ENCODE data around the gene ZNF382.

ZNF382 gene

GRCh38 chr19:36573020-36573894, 31.9 kb upstream of the ZNF382 start, which contains the start of gene ZNF529 (continued):
- peak; percentile 21; the same call in 1 of the 2 replicates for TF ChIP-seq AEBP2 (tag by site-specific recombination; IDR thresholded peaks at IDR 0.05; ENCODE audit: borderline replicate concordance)
- TF ChIP-seq ZSCAN16 (tag by site-specific recombination; IDR thresholded peaks at IDR 0.05), result peak; percentile 85
- no peak for TF ChIP-seq ZNF707 (tag by site-specific recombination; IDR thresholded peaks at IDR 0.05)
- TF ChIP-seq ZNF510 (tag by site-specific recombination; IDR thresholded peaks at IDR 0.05; ENCODE audit: insufficient replicate concordance), result no peak
- no peak for TF ChIP-seq ZNF48 (tag by site-specific recombination; IDR thresholded peaks at IDR 0.05)
- TF ChIP-seq ZNF624 (tag by site-specific recombination; IDR thresholded peaks at IDR 0.05), result 0 out of 2 replicates have a peak, but pooled peaks have one; percentile 5
- no peak for TF ChIP-seq SETDB1 (IDR thresholded peaks at IDR 0.05; ENCODE audit: insufficient read length, low read length)
- peak; percentile 57 for TF ChIP-seq ZIC2 (tag by site-specific recombination; IDR thresholded peaks at IDR 0.05)
- peak; percentile 76; the same call in 1 of the 2 replicates for TF ChIP-seq EGR2 (tag by site-specific recombination; IDR thresholded peaks at IDR 0.05; ENCODE audit: low read depth)
- TF ChIP-seq ZNF202 (tag by site-specific recombination; IDR thresholded peaks at IDR 0.05; ENCODE audit: borderline replicate concordance), result no peak
- no peak; the same call in 1 of the 2 replicates for TF ChIP-seq ZNF473 (tag by site-specific recombination; IDR thresholded peaks at IDR 0.05)
- TF ChIP-seq, protein P1, sequence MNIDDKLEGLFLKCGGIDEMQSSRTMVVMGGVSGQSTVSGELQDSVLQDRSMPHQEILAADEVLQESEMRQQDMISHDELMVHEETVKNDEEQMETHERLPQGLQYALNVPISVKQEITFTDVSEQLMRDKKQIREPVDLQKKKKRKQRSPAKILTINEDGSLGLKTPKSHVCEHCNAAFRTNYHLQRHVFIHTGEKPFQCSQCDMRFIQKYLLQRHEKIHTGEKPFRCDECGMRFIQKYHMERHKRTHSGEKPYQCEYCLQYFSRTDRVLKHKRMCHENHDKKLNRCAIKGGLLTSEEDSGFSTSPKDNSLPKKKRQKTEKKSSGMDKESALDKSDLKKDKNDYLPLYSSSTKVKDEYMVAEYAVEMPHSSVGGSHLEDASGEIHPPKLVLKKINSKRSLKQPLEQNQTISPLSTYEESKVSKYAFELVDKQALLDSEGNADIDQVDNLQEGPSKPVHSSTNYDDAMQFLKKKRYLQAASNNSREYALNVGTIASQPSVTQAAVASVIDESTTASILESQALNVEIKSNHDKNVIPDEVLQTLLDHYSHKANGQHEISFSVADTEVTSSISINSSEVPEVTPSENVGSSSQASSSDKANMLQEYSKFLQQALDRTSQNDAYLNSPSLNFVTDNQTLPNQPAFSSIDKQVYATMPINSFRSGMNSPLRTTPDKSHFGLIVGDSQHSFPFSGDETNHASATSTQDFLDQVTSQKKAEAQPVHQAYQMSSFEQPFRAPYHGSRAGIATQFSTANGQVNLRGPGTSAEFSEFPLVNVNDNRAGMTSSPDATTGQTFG (tag by site-specific recombination; IDR thresholded peaks at IDR 0.05; ENCODE audit: borderline replicate concordance), result no peak
- TF ChIP-seq, protein P2, sequence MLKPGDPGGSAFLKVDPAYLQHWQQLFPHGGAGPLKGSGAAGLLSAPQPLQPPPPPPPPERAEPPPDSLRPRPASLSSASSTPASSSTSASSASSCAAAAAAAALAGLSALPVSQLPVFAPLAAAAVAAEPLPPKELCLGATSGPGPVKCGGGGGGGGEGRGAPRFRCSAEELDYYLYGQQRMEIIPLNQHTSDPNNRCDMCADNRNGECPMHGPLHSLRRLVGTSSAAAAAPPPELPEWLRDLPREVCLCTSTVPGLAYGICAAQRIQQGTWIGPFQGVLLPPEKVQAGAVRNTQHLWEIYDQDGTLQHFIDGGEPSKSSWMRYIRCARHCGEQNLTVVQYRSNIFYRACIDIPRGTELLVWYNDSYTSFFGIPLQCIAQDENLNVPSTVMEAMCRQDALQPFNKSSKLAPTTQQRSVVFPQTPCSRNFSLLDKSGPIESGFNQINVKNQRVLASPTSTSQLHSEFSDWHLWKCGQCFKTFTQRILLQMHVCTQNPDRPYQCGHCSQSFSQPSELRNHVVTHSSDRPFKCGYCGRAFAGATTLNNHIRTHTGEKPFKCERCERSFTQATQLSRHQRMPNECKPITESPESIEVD (tag by site-specific recombination; IDR thresholded peaks at IDR 0.05), result no peak
- TF ChIP-seq TCF7L2 (IDR thresholded peaks at IDR 0.05; ENCODE audit: borderline replicate concordance, low read depth, low read length), result no peak
- TF ChIP-seq ZNF768 (tag by site-specific recombination; IDR thresholded peaks at IDR 0.05), result no peak; the same call in 1 of the 2 replicates
- peak; percentile 87 for TF ChIP-seq ZNF146 (tag by site-specific recombination; IDR thresholded peaks at IDR 0.05)
- TF ChIP-seq ZNF239 (tag by site-specific recombination; IDR thresholded peaks at IDR 0.05), result peak; percentile 95
- TF ChIP-seq SP3 (tag by site-specific recombination; IDR thresholded peaks at IDR 0.05), result peak; percentile 95
- TF ChIP-seq, protein P3, sequence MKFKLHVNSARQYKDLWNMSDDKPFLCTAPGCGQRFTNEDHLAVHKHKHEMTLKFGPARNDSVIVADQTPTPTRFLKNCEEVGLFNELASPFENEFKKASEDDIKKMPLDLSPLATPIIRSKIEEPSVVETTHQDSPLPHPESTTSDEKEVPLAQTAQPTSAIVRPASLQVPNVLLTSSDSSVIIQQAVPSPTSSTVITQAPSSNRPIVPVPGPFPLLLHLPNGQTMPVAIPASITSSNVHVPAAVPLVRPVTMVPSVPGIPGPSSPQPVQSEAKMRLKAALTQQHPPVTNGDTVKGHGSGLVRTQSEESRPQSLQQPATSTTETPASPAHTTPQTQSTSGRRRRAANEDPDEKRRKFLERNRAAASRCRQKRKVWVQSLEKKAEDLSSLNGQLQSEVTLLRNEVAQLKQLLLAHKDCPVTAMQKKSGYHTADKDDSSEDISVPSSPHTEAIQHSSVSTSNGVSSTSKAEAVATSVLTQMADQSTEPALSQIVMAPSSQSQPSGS (tag by site-specific recombination; IDR thresholded peaks at IDR 0.05; ENCODE audit: low read depth), result peak; percentile 99
- TF ChIP-seq ZNF521 (tag by site-specific recombination; IDR thresholded peaks at IDR 0.05), result no peak
- TF ChIP-seq, protein P4, sequence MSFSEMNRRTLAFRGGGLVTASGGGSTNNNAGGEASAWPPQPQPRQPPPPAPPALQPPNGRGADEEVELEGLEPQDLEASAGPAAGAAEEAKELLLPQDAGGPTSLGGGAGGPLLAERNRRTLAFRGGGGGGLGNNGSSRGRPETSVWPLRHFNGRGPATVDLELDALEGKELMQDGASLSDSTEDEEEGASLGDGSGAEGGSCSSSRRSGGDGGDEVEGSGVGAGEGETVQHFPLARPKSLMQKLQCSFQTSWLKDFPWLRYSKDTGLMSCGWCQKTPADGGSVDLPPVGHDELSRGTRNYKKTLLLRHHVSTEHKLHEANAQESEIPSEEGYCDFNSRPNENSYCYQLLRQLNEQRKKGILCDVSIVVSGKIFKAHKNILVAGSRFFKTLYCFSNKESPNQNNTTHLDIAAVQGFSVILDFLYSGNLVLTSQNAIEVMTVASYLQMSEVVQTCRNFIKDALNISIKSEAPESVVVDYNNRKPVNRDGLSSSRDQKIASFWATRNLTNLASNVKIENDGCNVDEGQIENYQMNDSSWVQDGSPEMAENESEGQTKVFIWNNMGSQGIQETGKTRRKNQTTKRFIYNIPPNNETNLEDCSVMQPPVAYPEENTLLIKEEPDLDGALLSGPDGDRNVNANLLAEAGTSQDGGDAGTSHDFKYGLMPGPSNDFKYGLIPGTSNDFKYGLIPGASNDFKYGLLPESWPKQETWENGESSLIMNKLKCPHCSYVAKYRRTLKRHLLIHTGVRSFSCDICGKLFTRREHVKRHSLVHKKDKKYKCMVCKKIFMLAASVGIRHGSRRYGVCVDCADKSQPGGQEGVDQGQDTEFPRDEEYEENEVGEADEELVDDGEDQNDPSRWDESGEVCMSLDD (tag by site-specific recombination; IDR thresholded peaks at IDR 0.05), result peak; percentile 95
- TF ChIP-seq ZNF664 (tag by site-specific recombination; IDR thresholded peaks at IDR 0.05), result peak; percentile 7; the same call in 1 of the 2 replicates
- TF ChIP-seq ZNF610 (tag by site-specific recombination; IDR thresholded peaks at IDR 0.05; ENCODE audit: borderline replicate concordance), result peak; percentile 87
- TF ChIP-seq ZBTB20 (tag by site-specific recombination; IDR thresholded peaks at IDR 0.05), result peak; percentile 98
- TF ChIP-seq ZNF555 (tag by site-specific recombination; conservative IDR thresholded peaks at IDR 0.05), result no peak
- peak; percentile 96 for TF ChIP-seq ZNF639 (tag by site-specific recombination; IDR thresholded peaks at IDR 0.05)
- TF ChIP-seq SP7 (tag by site-specific recombination; IDR thresholded peaks at IDR 0.05), result peak; percentile 97
- peak; percentile 98 for TF ChIP-seq REPIN1 (tag by site-specific recombination; IDR thresholded peaks at IDR 0.05; ENCODE audit: low read depth)

Data from HEK293 (cell line).